ENCODE data around the gene KLF9. TPM values are rescaled to one million over a fixed set of nuclear protein-coding genes. Genes with fewer than 3 reads are reported as not detected.

KLF9 gene
- total and polyA plus RNA-seq, 9 of the 15 experiments (the other 6 are each of a cell fraction or from before 2014, with no cell fraction given): 3.3 to 11.9 (median 6.9) TPM

DNA sequence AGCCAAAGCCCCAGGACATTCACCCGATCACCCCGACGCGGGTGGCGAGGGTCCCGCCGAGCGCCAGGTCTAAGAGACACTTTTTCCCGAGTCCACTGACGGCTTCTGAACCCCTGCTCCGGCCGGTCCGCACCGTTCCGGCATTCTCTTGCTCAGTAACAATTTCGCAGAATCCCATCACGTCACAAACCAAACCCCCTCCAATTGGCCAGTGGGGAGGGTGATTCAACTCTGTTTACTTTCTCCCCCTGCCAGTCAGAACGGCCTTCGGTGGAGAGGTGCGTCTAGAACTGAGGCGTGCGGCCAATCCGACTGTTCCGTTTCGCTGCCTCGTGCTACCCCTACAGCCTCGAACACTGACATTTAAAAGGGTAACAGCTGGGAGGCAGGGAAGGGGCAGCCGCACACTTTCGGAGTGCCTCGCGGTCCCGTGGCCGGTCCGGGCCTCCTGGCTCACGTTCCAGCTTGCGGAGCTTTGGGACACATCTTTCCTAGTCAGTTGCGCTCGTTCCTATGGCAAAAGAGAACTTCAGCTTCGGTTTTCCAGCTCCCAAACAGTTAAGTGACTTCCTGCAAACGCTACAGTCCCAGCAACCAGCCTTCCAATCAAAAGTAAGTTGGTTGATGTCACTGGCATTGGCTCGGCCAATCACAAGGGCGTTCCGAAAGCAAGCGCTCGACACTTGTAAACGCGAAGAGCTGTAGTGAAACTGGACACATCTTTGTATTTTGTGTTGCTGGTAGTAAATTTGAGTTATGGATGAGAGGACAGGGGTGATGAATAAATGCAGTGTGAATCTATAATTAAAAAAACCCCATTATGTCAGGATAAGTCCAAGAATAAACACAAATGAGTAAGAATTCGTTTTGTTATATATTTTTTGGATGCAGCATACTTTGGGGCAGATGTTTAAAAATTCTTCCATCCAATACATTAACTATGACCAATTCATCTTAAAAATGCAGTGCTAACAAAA, at the start of gene KLF9 (continued):
- TF ChIP-seq GTF2E2 (tag; IDR thresholded peaks at IDR 0.05) (no peak; the same call in 1 of the 2 replicates), MBD2 (IDR thresholded peaks at IDR 0.05; ENCODE audit: borderline replicate concordance, low read depth) (peak; percentile 17; the same call in 1 of the 2 replicates), SIN3A (IDR thresholded peaks at IDR 0.05; ENCODE audit: borderline replicate concordance in 2 of 2, control insufficient read depth in 1 of 2, low read depth in 2 of 2, low read length in 2 of 2) (peak; percentile 70 to 96; a peak in 3 of 4 replicates), MCM3 (IDR thresholded peaks at IDR 0.05) (no peak), NR4A1 (CRISPR knock-in tag; IDR thresholded peaks at IDR 0.05) (no peak), NR4A1 (tag; IDR thresholded peaks at IDR 0.05) (0 out of 2 replicates have a peak, but pooled peaks have one; percentile 36), IRF2 (CRISPR knock-in tag; IDR thresholded peaks at IDR 0.05) (no peak), POLR2B (IDR thresholded peaks at IDR 0.05; ENCODE audit: low read depth, partially characterized antibody) (peak; percentile 86), TCF7L2 (IDR thresholded peaks at IDR 0.05; ENCODE audit: low read depth, low read length) (no peak)
- TF ChIP-seq, protein P1, sequence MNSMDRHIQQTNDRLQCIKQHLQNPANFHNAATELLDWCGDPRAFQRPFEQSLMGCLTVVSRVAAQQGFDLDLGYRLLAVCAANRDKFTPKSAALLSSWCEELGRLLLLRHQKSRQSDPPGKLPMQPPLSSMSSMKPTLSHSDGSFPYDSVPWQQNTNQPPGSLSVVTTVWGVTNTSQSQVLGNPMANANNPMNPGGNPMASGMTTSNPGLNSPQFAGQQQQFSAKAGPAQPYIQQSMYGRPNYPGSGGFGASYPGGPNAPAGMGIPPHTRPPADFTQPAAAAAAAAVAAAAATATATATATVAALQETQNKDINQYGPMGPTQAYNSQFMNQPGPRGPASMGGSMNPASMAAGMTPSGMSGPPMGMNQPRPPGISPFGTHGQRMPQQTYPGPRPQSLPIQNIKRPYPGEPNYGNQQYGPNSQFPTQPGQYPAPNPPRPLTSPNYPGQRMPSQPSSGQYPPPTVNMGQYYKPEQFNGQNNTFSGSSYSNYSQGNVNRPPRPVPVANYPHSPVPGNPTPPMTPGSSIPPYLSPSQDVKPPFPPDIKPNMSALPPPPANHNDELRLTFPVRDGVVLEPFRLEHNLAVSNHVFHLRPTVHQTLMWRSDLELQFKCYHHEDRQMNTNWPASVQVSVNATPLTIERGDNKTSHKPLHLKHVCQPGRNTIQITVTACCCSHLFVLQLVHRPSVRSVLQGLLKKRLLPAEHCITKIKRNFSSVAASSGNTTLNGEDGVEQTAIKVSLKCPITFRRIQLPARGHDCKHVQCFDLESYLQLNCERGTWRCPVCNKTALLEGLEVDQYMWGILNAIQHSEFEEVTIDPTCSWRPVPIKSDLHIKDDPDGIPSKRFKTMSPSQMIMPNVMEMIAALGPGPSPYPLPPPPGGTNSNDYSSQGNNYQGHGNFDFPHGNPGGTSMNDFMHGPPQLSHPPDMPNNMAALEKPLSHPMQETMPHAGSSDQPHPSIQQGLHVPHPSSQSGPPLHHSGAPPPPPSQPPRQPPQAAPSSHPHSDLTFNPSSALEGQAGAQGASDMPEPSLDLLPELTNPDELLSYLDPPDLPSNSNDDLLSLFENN (IDR thresholded peaks at IDR 0.05; ENCODE audit: low read depth in 2 of 2, low read length in 2 of 2): no peak
- TF ChIP-seq, protein P2, sequence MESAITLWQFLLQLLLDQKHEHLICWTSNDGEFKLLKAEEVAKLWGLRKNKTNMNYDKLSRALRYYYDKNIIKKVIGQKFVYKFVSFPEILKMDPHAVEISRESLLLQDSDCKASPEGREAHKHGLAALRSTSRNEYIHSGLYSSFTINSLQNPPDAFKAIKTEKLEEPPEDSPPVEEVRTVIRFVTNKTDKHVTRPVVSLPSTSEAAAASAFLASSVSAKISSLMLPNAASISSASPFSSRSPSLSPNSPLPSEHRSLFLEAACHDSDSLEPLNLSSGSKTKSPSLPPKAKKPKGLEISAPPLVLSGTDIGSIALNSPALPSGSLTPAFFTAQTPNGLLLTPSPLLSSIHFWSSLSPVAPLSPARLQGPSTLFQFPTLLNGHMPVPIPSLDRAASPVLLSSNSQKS (CRISPR knock-in tag; IDR thresholded peaks at IDR 0.05): no peak
